ENCODE data around the gene TMEM150C. TPM values are rescaled to one million over a fixed set of nuclear protein-coding genes. Genes with fewer than 3 reads are reported as not detected.

Gene TMEM150C
- total and polyA plus RNA-seq, 2 of the 4 experiments (the other 2 are of a cell fraction), result 0.10 to 0.36 TPM

DNA sequence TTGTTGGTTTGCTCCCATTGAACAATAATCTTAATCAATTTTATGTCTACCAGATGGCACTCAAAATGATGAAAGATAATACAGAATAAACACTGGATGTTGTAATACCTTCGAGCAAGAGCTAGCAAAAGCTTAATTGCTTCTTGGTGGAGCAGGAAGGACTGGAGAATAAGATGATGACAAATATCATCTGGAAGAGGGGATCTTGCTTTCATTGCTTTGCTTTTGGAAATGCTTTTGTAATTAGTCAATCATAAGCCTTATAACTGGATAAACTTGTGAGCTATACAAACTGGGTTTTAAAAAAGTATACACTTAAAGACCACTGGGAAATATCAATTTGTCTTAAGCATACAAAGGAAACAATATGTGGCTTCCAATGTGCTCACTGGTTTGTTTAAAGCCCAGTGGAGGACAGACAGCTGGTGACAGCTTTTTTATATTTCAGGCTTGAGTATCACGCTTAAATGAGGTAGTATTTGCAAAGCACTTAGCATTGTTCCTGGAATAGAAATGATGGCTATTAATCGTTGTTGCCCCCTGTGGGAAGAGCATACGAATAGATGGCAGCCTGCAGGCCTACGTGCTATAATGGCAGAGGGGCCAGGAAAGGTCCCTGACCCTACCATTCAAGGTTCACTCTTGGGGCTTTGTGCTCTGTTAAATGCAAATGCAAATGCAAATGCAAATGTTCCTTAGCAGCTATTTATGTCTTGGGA is 61.2 kb downstream of the TMEM150C start:
- ATAC-seq (ENCODE audit: low read depth), result peak; percentile 57
- POLR2A ChIA-PET (ENCODE audit: unreplicated experiment), result no interaction called here

More for the DNA sequence above, 61.2 kb downstream of the TMEM150C start:
- H3K4me1 ChIP-seq (ENCODE audit: control insufficient read depth, insufficient read depth, low read length), result peaks cover 4% of the 10 kb centered on the region; the same call in 1 of the 2 replicates
- H3K14ac ChIP-seq (replicated peaks; ENCODE audit: low read depth, low read length), result no peak overlapping the region
- H3K4me2 ChIP-seq (ENCODE audit: low read depth, low read length), result no peak overlapping the region; the same call in 1 of the 2 replicates
- no peak overlapping the region for H4K5ac ChIP-seq (ENCODE audit: low read depth, low read length)
- no peak overlapping the region for H2BK120ac ChIP-seq (ENCODE audit: low read depth, low read length)
- H4K8ac ChIP-seq (ENCODE audit: low read depth in 2 of 2, low read length in 2 of 2), result no peak overlapping the region
- BruUV-seq (replicated peaks), result no TSS peak
- H3K4me3 ChIP-seq (ENCODE audit: insufficient read depth, low read depth, low read length), result no peak overlapping the region
- no peak overlapping the region for H3K56ac ChIP-seq (ENCODE audit: extremely low read depth, insufficient read depth, low read length)
- H3K9me3 ChIP-seq (ENCODE audit: control insufficient read depth, insufficient read depth, low read length), result no peaks in the 10 kb centered on the region
- H3K79me1 ChIP-seq (ENCODE audit: low read depth in 1 of 2, low read length in 2 of 2), result no peaks in the 10 kb centered on the region
- in situ Hi-C loops (cut with MboI; ENCODE audit: low sequenced_read_pairs) (no loop called here), dilution Hi-C loops (cut with HindIII; ENCODE audit: low sequenced_read_pairs, unreplicated experiment) (no loop called here), intact Hi-C loops (cut with micrococcal nuclease) (no loop called here)
- no peak overlapping the region for H2AK5ac ChIP-seq (ENCODE audit: low read depth, low read length)
- H3K9me1 ChIP-seq (ENCODE audit: insufficient read depth, low read length), result no peaks in the 10 kb centered on the region
- no peak overlapping the region for H2BK20ac ChIP-seq (ENCODE audit: low read depth, low read length)
- H2BK15ac ChIP-seq (ENCODE audit: low read depth, low read length), result no peak overlapping the region
- no peak overlapping the region for H3K18ac ChIP-seq (ENCODE audit: low read depth, low read length)
- TF ChIP-seq MAZ (IDR thresholded peaks at IDR 0.05; ENCODE audit: borderline replicate concordance, low read depth, low read length) (no peak), RCOR1 (IDR thresholded peaks at IDR 0.05; ENCODE audit: insufficient replicate concordance, low read length) (no peak), POLR2A (IDR thresholded peaks at IDR 0.05; ENCODE audit: low read depth, low read length) (no peak), FOS (IDR thresholded peaks at IDR 0.05; ENCODE audit: low read depth, low read length) (no peak), NFE2L2 (IDR thresholded peaks at IDR 0.05; ENCODE audit: low read depth, low read length) (no peak), SMC3 (IDR thresholded peaks at IDR 0.05; ENCODE audit: low read depth, low read length) (no peak), MXI1 (IDR thresholded peaks at IDR 0.05; ENCODE audit: borderline replicate concordance, low read depth, low read length) (no peak), MAFK (IDR thresholded peaks at IDR 0.05; ENCODE audit: low read depth, low read length) (no peak), RFX5 (IDR thresholded peaks at IDR 0.05; ENCODE audit: low read depth, low read length) (no peak), CEBPB (IDR thresholded peaks at IDR 0.05; ENCODE audit: low read depth, low read length) (no peak), RAD21 (IDR thresholded peaks at IDR 0.05; ENCODE audit: low read length) (no peak), BHLHE40 (IDR thresholded peaks at IDR 0.05; ENCODE audit: low read depth, low read length) (no peak), CHD1 (IDR thresholded peaks at IDR 0.05; ENCODE audit: low read depth, low read length) (no peak)
- TF ChIP-seq, protein P1, sequence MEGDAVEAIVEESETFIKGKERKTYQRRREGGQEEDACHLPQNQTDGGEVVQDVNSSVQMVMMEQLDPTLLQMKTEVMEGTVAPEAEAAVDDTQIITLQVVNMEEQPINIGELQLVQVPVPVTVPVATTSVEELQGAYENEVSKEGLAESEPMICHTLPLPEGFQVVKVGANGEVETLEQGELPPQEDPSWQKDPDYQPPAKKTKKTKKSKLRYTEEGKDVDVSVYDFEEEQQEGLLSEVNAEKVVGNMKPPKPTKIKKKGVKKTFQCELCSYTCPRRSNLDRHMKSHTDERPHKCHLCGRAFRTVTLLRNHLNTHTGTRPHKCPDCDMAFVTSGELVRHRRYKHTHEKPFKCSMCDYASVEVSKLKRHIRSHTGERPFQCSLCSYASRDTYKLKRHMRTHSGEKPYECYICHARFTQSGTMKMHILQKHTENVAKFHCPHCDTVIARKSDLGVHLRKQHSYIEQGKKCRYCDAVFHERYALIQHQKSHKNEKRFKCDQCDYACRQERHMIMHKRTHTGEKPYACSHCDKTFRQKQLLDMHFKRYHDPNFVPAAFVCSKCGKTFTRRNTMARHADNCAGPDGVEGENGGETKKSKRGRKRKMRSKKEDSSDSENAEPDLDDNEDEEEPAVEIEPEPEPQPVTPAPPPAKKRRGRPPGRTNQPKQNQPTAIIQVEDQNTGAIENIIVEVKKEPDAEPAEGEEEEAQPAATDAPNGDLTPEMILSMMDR (conservative IDR thresholded peaks at IDR 0.05; ENCODE audit: low read depth, low read length), result no peak
- TF ChIP-seq, protein P2, sequence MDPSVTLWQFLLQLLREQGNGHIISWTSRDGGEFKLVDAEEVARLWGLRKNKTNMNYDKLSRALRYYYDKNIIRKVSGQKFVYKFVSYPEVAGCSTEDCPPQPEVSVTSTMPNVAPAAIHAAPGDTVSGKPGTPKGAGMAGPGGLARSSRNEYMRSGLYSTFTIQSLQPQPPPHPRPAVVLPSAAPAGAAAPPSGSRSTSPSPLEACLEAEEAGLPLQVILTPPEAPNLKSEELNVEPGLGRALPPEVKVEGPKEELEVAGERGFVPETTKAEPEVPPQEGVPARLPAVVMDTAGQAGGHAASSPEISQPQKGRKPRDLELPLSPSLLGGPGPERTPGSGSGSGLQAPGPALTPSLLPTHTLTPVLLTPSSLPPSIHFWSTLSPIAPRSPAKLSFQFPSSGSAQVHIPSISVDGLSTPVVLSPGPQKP (IDR thresholded peaks at IDR 0.05; ENCODE audit: borderline replicate concordance, low read depth, low read length), result no peak
- TF ChIP-seq, protein P3, sequence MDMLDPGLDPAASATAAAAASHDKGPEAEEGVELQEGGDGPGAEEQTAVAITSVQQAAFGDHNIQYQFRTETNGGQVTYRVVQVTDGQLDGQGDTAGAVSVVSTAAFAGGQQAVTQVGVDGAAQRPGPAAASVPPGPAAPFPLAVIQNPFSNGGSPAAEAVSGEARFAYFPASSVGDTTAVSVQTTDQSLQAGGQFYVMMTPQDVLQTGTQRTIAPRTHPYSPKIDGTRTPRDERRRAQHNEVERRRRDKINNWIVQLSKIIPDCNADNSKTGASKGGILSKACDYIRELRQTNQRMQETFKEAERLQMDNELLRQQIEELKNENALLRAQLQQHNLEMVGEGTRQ (IDR thresholded peaks at IDR 0.05; ENCODE audit: low read depth, low read length), result no peak
- no peak overlapping the region for H3K4ac ChIP-seq (ENCODE audit: low read depth, low read length)
- no peaks in the 10 kb centered on the region for H3K36me3 ChIP-seq (ENCODE audit: control insufficient read depth, insufficient read depth, low read length)
- no peak overlapping the region for H3K27ac ChIP-seq (ENCODE audit: insufficient read depth, low read length)
- H2AK9ac ChIP-seq (replicated peaks; ENCODE audit: low read depth, low read length, poor library complexity), result no peak overlapping the region
- no peaks in the 10 kb centered on the region for H4K20me1 ChIP-seq (ENCODE audit: insufficient read depth, low read length)
- no peak overlapping the region for H2BK5ac ChIP-seq (ENCODE audit: low read depth, low read length, poor library complexity, severe bottlenecking)
- 0% methylated on average over 1 of the region's 5 CpGs; no CpG with 5 or more reads in 1 of the 2 experiments for WGBS, 2 experiments (ENCODE audit: extremely low coverage in 2 of 2, insufficient read length in 1 of 2)
- H2AFZ ChIP-seq (replicated peaks; ENCODE audit: low read length, poor library complexity), result no peak overlapping the region
- 0 out of 2 replicates have a peak, but pooled peaks cover 1% of the 10 kb centered on the region for H3K27me3 ChIP-seq (ENCODE audit: control insufficient read depth, insufficient read depth, low read length)
- peak; percentile 30 for DNase-seq
- H3K9ac ChIP-seq (ENCODE audit: low read depth, low read length), result no peak overlapping the region
- CTCF ChIA-PET, result interaction anchor here (1.2 kb wide), 1 partner anchor 16 kb away, joined by 3 read pairs; no protein-coding TSS in a partner anchor
- H4K91ac ChIP-seq (ENCODE audit: insufficient read depth, low read depth, low read length), result no peak overlapping the region
- no peak overlapping the region for H3K23ac ChIP-seq (ENCODE audit: low read depth, low read length)
